ENCODE data around the gene PLXDC2.

Gene PLXDC2

GRCh38 chr10:20048161-20048560 lies 231.9 kb downstream of the PLXDC2 start:
- DNase-seq (ENCODE audit: low read depth): no peak

GRCh38 chr10:20058135-20058534 lies 241.9 kb downstream of the PLXDC2 start:
- DNase-seq (ENCODE audit: low read depth): no peak

GRCh38 chr10:20059084-20059835 lies 243.0 kb downstream of the PLXDC2 start:
- no peak for DNase-seq (ENCODE audit: low read depth)

GRCh38 chr10:20065814-20066213 lies 249.6 kb downstream of the PLXDC2 start:
- DNase-seq (ENCODE audit: low read depth): no peak

GRCh38 chr10:20073167-20073566 lies 256.9 kb downstream of the PLXDC2 start:
- no peak for DNase-seq (ENCODE audit: low read depth)

GRCh38 chr10:20075713-20076112 lies 259.5 kb downstream of the PLXDC2 start:
- no peak for DNase-seq (ENCODE audit: low read depth)

GRCh38 chr10:20084451-20084850 lies 268.2 kb downstream of the PLXDC2 start:
- no peak for DNase-seq (ENCODE audit: low read depth)

GRCh38 chr10:20085115-20085514 lies 268.9 kb downstream of the PLXDC2 start:
- DNase-seq (ENCODE audit: low read depth): no peak

- DNase-seq (ENCODE audit: low read depth): no peak
Measured at GRCh38 chr10:20087353-20087752, 271.1 kb downstream of the PLXDC2 start.

- DNase-seq (ENCODE audit: low read depth): no peak
Measured at GRCh38 chr10:20088061-20088701, 271.9 kb downstream of the PLXDC2 start.

- no peak for DNase-seq (ENCODE audit: low read depth)
Measured at GRCh38 chr10:20089879-20090278, 273.6 kb downstream of the PLXDC2 start.

- no peak for DNase-seq (ENCODE audit: low read depth)
Measured at GRCh38 chr10:20090831-20091230, 274.6 kb downstream of the PLXDC2 start.

GRCh38 chr10:20091698-20092097 lies 275.5 kb downstream of the PLXDC2 start:
- DNase-seq (ENCODE audit: low read depth): no peak

- DNase-seq (ENCODE audit: low read depth): no peak
Measured at GRCh38 chr10:20093600-20093999, 277.4 kb downstream of the PLXDC2 start.

- DNase-seq (ENCODE audit: low read depth): no peak
Measured at GRCh38 chr10:20094226-20094976, 278.2 kb downstream of the PLXDC2 start.

- DNase-seq (ENCODE audit: low read depth): no peak
Measured at GRCh38 chr10:20100171-20100570, 283.9 kb downstream of the PLXDC2 start.

GRCh38 chr10:20105236-20105635 lies 289.0 kb downstream of the PLXDC2 start:
- no peak for DNase-seq (ENCODE audit: low read depth)

GRCh38 chr10:20105931-20106330 lies 289.7 kb downstream of the PLXDC2 start:
- DNase-seq (ENCODE audit: low read depth): no peak

GRCh38 chr10:20108021-20108420 lies 291.8 kb downstream of the PLXDC2 start:
- DNase-seq (ENCODE audit: low read depth): no peak

GRCh38 chr10:20109613-20110012 lies 293.4 kb downstream of the PLXDC2 start:
- no peak for DNase-seq (ENCODE audit: low read depth)

GRCh38 chr10:20110125-20111100 lies 294.2 kb downstream of the PLXDC2 start:
- DNase-seq (ENCODE audit: low read depth): no peak

GRCh38 chr10:20114179-20114578 lies 297.9 kb downstream of the PLXDC2 start:
- DNase-seq (ENCODE audit: low read depth): no peak
